Dermis blood vessel endothelial cell (primary cell): Measurements from ENCODE around the gene CREM. TPM values are rescaled to one million over a fixed set of nuclear protein-coding genes. Genes with fewer than 3 reads are reported as not detected.

Experiments
- DNase-seq: peaks from one replicate; pipeline ENCODE4 v3.0.0; 2010
- total RNA-seq: library from RNA; depleted of rRNA; stranded (reverse); fragments of >200 nt; gene quantifications from 2 replicates; pipeline ENCODE4 v1.2.3, GENCODE V29; 2014

CREM gene
- total RNA-seq, 1 donor from 2014 or later, result 106 TPM

GRCh38 chr10:35136263-35136815 is 9.7 kb downstream of the CREM start:
- no peak for DNase-seq

GRCh38 chr10:35140126-35140525 is 13.5 kb downstream of the CREM start:
- no peak for DNase-seq

GRCh38 chr10:35140727-35141126 is 14.1 kb downstream of the CREM start:
- no peak for DNase-seq

- no peak for DNase-seq
Observed at GRCh38 chr10:35150308-35150707, 23.7 kb downstream of the CREM start.

- DNase-seq, result no peak
Observed at GRCh38 chr10:35152992-35153391, 26.3 kb downstream of the CREM start.

GRCh38 chr10:35153716-35154115 is 27.1 kb downstream of the CREM start:
- DNase-seq, result no peak

- DNase-seq, result no peak
Observed at GRCh38 chr10:35160743-35161142, 34.1 kb downstream of the CREM start.

- DNase-seq, result no peak
Observed at GRCh38 chr10:35161906-35162305, 35.3 kb downstream of the CREM start.

GRCh38 chr10:35165136-35165535 is 38.5 kb downstream of the CREM start:
- no peak for DNase-seq

- DNase-seq, result no peak
Observed at GRCh38 chr10:35165811-35166210, 39.2 kb downstream of the CREM start.

- no peak for DNase-seq
Observed at GRCh38 chr10:35166607-35167006, 40.0 kb downstream of the CREM start.

- no peak for DNase-seq
Observed at GRCh38 chr10:35167342-35167741, 40.7 kb downstream of the CREM start.

GRCh38 chr10:35172146-35172545 is 45.5 kb downstream of the CREM start:
- no peak for DNase-seq

GRCh38 chr10:35172574-35172973 is 45.9 kb downstream of the CREM start:
- peak; percentile 97 for DNase-seq

- no peak for DNase-seq
Observed at GRCh38 chr10:35178331-35178730, 51.7 kb downstream of the CREM start.

- DNase-seq, result no peak
Observed at GRCh38 chr10:35182631-35183510, 56.2 kb downstream of the CREM start.

GRCh38 chr10:35184527-35185171 is 58.0 kb downstream of the CREM start:
- no peak for DNase-seq

- no peak for DNase-seq
Observed at GRCh38 chr10:35185260-35186034, 58.8 kb downstream of the CREM start.

- DNase-seq, result no peak
Observed at GRCh38 chr10:35188954-35189353, 62.3 kb downstream of the CREM start.

- peak; percentile 65 for DNase-seq
Observed at GRCh38 chr10:35191523-35191922, 64.9 kb downstream of the CREM start.

GRCh38 chr10:35192645-35193249 is 66.1 kb downstream of the CREM start:
- no peak for DNase-seq

- DNase-seq, result no peak
Observed at GRCh38 chr10:35194471-35194870, 67.8 kb downstream of the CREM start.

- peak; percentile 63 for DNase-seq
Observed at GRCh38 chr10:35194906-35195305, 68.3 kb downstream of the CREM start.
